Measurements from ENCODE around the gene CNEP1R1.

- no peak for TF ChIP-seq EZH2phosphoT487 (IDR thresholded peaks at IDR 0.05; ENCODE audit: insufficient read depth, low read depth)
- no peak for TF ChIP-seq EZH2 (IDR thresholded peaks at IDR 0.05; ENCODE audit: insufficient read depth, poor library complexity, severe bottlenecking)
These were observed 59.0 kb downstream of the CNEP1R1 start for GRCh38 chr16:50083996-50084395.

All from GM23248 (cell line).